ENCODE results near the gene PLEKHS1. TPM values are rescaled to one million over a fixed set of nuclear protein-coding genes. Genes with fewer than 3 reads are reported as not detected.

Gene PLEKHS1
- total RNA-seq, 3 donors from 2014 or later (not counting 1 experiment from before 2014, with no cell fraction given): 0.14 to 0.90 (median 0.23) TPM

- ATAC-seq: no peak
- H3K9me3 ChIP-seq (ENCODE audit: control insufficient read depth, insufficient read depth, low read length): no peaks in the 10 kb centered on the region
- no CpG with 5 or more reads among the region's 1 CpG for WGBS (ENCODE audit: insufficient coverage)
- peaks cover 13 to 39% of the 10 kb centered on the region in 2 donors for H3K27me3 Mint-ChIP-seq (ENCODE audit: low read depth in 2 of 2)
- no peak overlapping the region for H3K4me3 ChIP-seq (ENCODE audit: low read length)
- no peak overlapping the region for H3K27ac Mint-ChIP-seq
- no peaks in the 10 kb centered on the region for H3K36me3 Mint-ChIP-seq
- no peak overlapping the region for H3K27ac ChIP-seq (ENCODE audit: low read length)
- no peak for TF ChIP-seq CTCF (IDR thresholded peaks at IDR 0.05)
- no peaks in the 10 kb centered on the region for H3K36me3 ChIP-seq (ENCODE audit: control insufficient read depth, insufficient read depth, low read length)
- no peak overlapping the region for H3K4me3 Mint-ChIP-seq
- no peak for DNase-seq
- intact Hi-C loops (cut with micrococcal nuclease): no loop called here
- no peaks in the 10 kb centered on the region for H3K4me1 ChIP-seq (ENCODE audit: control insufficient read depth, insufficient read depth, low read length)
- H3K4me1 Mint-ChIP-seq: no peaks in the 10 kb centered on the region
- H3K27me3 ChIP-seq (ENCODE audit: control insufficient read depth, insufficient read depth, low read length): no peaks in the 10 kb centered on the region
- H3K9me3 Mint-ChIP-seq: no peaks in the 10 kb centered on the region
Observed at GRCh38 chr10:113776553-113776952, 25.1 kb downstream of the PLEKHS1 start.

- Mint-ChIP-seq H3K27me3 (ENCODE audit: low read depth in 2 of 2) (peaks cover 11 to 24% of the 10 kb centered on the region in 2 donors), H3K4me3 (no peak overlapping the region), H3K36me3 (no peaks in the 10 kb centered on the region), H3K27ac (no peak overlapping the region), H3K9me3 (no peaks in the 10 kb centered on the region), H3K4me1 (no peaks in the 10 kb centered on the region)
- no peak for ATAC-seq
- no peak for DNase-seq
- Histone ChIP-seq H3K4me1 (ENCODE audit: control insufficient read depth, insufficient read depth, low read length) (no peaks in the 10 kb centered on the region), H3K9me3 (ENCODE audit: control insufficient read depth, insufficient read depth, low read length) (no peaks in the 10 kb centered on the region), H3K27ac (ENCODE audit: low read length) (no peak overlapping the region), H3K27me3 (ENCODE audit: control insufficient read depth, insufficient read depth, low read length) (no peaks in the 10 kb centered on the region), H3K4me3 (ENCODE audit: low read length) (no peak overlapping the region), H3K36me3 (ENCODE audit: control insufficient read depth, insufficient read depth, low read length) (no peaks in the 10 kb centered on the region)
- 96% methylated on average over 3 of the region's 3 CpGs for WGBS (ENCODE audit: insufficient coverage)
- no peak for TF ChIP-seq CTCF (IDR thresholded peaks at IDR 0.05)
- intact Hi-C loops (cut with micrococcal nuclease): no loop called here
Observed at GRCh38 chr10:113780681-113781250, 29.3 kb downstream of the PLEKHS1 start.

GRCh38 chr10:113782367-113782766, 30.9 kb downstream of the PLEKHS1 start:
- DNase-seq (no peak), ATAC-seq (no peak)
- Mint-ChIP-seq H3K9me3 (no peaks in the 10 kb centered on the region), H3K4me3 (no peak overlapping the region), H3K27ac (no peak overlapping the region), H3K27me3 (ENCODE audit: low read depth in 2 of 2) (peaks cover 11 to 13% of the 10 kb centered on the region in 2 donors), H3K36me3 (no peaks in the 10 kb centered on the region), H3K4me1 (no peaks in the 10 kb centered on the region)
- H3K27ac ChIP-seq (ENCODE audit: low read length): no peak overlapping the region
- WGBS (ENCODE audit: insufficient coverage): 80% methylated on average over 12 of the region's 14 CpGs
- no peak for TF ChIP-seq CTCF (IDR thresholded peaks at IDR 0.05)
- H3K4me1 ChIP-seq (ENCODE audit: control insufficient read depth, insufficient read depth, low read length): no peaks in the 10 kb centered on the region
- no peaks in the 10 kb centered on the region for H3K36me3 ChIP-seq (ENCODE audit: control insufficient read depth, insufficient read depth, low read length)
- H3K4me3 ChIP-seq (ENCODE audit: low read length): no peak overlapping the region
- no peaks in the 10 kb centered on the region for H3K9me3 ChIP-seq (ENCODE audit: control insufficient read depth, insufficient read depth, low read length)
- H3K27me3 ChIP-seq (ENCODE audit: control insufficient read depth, insufficient read depth, low read length): no peaks in the 10 kb centered on the region
- intact Hi-C loops (cut with micrococcal nuclease): no loop called here

All from natural killer cell (primary cell).